A673 (cell line): ENCODE results near the gene SAXO1.

Experiments used
- CTCF ChIP-seq: fragments of 300-800, 200-600 bp; sonication (generic); conservative IDR thresholded peaks from 2 replicates; pipeline ENCODE4 v1.5.1; 2017; ENCODE audit warnings: low read depth, mild to moderate bottlenecking, antibody characterized with exemption, low read length, moderate library complexity, mixed read lengths
- EZH2 ChIP-seq: fragments of 200-600 bp; sonication (generic); IDR thresholded peaks from 2 replicates; pipeline ENCODE4 v1.6.1; 2017; ENCODE audit warnings: borderline replicate concordance, low read depth, mild to moderate bottlenecking, mixed read lengths, antibody characterized with exemption, low read length; ENCODE audit not compliant: poor library complexity, severe bottlenecking

GRCh38 chr9:18996211-18996610, 36.8 kb downstream of the SAXO1 start:
- TF ChIP-seq CTCF (no peak), EZH2 (no peak)
